ENCODE results near the gene RBBP8NL.

The RBBP8NL gene

DNA sequence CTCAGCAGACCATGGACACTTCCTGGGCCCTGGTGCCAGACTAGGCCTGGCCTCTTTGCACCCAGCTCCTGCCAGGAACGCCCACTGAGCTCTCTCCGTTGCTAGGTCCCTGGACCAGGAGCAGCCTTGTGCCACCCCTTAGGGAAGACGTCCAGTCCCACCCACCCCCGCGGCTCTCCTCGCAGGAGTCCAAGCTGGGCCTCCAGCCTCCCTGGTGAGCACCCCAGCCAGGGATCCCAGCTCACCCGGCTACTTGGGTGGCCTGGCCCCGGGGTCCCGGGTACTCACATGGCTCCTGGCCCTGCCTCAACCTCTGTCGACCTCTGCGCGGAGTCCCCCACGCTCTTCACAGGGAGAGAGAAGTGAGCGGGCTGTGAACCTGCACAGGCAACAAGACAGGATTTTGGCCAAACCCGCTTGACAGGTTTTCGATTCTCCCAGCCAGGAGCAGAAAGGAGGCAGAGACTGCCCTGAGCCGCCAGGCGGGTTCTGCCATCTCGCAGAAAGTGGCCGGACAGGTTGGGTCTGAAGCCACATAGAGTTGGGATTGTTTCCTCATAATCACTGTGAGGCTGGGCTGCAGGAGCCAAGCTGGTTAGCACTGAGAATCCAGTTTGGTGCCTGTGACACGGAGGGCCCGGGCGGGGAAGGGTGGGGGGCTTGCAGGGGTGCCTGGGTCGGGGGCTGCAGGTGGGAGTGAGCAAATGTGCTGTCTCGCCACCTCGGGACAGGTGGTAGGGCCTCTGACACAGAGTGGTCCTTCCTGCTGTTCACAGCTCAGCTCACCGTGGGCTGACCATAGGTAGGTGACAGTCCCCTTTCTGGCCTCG lies at the start of gene RBBP8NL:
RBBP8NL (minus strand) TSS at position 368 of the 830 bp plus-strand sequence. CDS start 7,892 bp downstream, outside the sequence.
- DNase-seq (ENCODE audit: low read depth): no peak

DNA sequence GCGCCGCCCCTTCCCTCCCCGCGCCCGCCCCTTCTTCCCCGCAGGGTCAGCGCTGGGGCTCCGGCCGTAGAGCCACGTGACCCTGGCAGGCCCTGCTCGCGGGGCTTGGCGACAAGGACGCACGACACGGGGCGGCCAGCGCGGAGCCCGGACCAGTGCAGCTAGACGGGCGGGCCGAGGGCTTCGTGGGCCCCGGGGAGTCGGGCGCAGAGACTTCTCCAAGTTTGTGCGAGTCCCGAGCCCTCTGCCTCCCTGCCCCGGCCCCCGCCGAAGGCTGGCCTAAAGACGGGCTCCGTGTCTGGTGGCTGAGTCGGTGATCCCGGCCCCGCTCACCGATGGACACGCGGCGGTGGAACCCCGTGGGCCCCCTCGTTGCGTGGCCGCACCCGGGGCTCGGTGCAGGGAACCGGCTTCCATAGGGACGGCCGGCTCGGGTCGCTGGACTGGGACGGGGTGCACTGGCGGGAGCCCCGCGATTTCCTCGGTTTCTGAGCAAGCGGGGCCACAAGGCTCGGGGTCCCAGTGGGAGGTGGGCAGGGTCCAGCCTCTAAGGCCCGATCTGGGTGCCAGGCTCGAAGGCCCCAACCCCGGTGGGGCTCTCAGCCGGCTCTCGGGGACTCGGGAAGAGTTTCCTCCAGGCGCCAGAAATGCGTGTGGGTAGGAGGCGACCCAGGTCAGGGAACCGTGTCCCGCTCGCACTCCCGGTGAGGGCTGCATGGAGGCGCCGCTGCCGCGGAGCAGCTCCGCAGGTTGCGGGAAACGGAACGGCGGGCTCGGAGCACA lies 48.9 kb upstream of the RBBP8NL start:
- DNase-seq (ENCODE audit: low read depth): no peak

DNA sequence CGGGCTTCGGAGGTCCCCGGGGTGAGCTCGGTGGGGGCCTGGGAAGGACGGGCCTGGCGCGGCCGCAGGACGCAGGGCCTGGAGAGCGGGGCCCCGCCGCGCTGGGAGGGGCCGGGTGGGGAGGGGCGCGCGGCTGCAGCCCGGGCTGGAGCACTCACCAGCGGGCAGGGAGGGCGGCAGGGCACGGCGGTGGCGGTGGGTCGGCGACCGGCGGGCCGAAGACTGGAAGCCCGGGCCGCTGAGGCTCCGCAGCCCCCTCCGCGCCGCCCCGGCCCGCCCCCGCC lies 48.4 kb upstream of the RBBP8NL start, which contains the start of gene GATA5:
GATA5 (minus strand) TSS at position 224 of the 284 bp plus-strand sequence. CDS start 474 bp downstream, outside the sequence.
- DNase-seq (ENCODE audit: low read depth): no peak

DNA sequence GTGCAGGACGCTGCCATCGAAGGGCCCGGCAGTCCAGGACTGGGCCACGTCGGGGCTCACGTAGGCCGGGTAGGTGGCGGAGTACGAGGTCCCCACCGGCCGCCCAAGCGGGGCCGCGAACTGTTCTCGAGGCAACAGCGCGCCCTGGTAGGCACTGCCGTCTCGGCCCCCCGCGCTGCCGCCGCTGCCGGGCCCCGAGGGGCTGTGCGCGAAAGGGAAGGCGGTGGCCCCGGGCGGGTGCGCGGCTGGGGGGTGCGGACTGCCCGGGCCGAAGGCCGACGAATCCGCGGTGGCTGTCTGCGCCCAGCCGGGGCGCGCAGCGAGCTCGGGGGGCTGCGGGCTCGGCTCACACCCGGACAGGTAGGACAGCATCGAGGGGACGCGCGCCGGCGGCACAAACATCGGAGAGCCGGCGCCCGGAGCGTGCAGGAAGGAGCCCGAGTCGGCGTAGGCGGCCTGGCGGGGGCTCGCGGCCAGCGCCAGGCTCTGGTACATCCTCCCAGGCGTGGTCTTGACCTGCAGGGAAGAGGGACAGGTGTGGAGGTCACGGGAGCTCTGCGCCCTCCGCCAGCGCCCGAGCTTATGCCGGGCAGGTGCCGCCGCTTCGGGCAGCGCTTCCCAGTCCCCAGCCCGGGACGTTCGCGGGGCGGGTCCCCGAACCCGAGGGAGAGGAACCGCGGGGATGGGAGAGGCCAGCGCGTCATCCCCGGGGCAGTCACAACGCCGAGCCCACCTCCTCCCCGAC lies 47.9 kb upstream of the RBBP8NL start:
- DNase-seq (ENCODE audit: low read depth): no peak

DNA sequence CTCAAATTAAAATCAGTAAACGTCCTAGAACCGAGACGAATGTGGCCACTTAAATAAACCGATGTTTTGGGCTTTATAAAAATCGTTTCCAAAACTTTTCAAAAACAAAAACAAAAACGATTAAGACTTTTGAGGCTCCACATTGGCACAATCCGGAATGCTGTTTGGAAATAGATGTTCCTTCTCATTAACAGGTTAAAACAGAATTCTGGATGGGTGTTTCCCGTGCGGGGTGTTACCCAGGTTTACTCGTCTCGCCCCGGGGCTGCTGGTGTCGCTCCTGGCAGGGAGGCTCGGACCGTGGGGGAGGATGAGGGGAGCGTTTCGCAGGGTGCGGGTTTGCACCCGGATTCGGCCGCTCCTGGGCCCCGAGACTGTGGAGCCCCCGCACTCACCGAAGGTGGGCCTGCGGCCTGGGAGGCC lies 47.3 kb upstream of the RBBP8NL start:
- no peak for DNase-seq (ENCODE audit: low read depth)

GRCh38 chr20:62473717-62474603 lies 46.6 kb upstream of the RBBP8NL start:
- DNase-seq (ENCODE audit: low read depth): no peak

GRCh38 chr20:62472941-62473585 lies 45.7 kb upstream of the RBBP8NL start:
- no peak for DNase-seq (ENCODE audit: low read depth)

- no peak for DNase-seq (ENCODE audit: low read depth)
These were observed 45.0 kb upstream of the RBBP8NL start for GRCh38 chr20:62472138-62472940.

DNA sequence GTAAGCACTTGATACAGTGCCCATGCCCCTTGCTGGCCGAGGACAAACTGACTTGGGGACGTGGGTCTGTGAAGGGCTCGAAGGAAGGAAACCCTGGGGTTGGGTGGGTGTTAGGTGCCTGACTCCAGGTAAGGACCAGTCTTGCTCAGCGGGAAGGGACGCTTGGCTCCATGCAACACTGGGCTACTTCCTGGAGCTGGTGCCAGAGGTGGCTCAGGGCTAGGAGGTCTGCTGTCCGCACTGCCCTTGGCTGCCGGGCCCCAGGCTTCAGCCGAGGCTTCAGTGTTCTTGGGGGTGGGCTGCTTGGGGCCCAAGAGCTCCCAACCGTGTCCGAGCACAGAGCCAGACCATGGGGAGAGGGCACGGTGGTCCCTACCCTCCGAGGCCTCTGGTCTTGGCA lies 43.1 kb upstream of the RBBP8NL start:
- DNase-seq (ENCODE audit: low read depth): no peak

- DNase-seq (ENCODE audit: low read depth): no peak
These were observed 42.7 kb upstream of the RBBP8NL start for GRCh38 chr20:62470001-62470400.

- no peak for DNase-seq (ENCODE audit: low read depth)
These were observed 42.0 kb upstream of the RBBP8NL start for GRCh38 chr20:62469352-62469751.

DNA sequence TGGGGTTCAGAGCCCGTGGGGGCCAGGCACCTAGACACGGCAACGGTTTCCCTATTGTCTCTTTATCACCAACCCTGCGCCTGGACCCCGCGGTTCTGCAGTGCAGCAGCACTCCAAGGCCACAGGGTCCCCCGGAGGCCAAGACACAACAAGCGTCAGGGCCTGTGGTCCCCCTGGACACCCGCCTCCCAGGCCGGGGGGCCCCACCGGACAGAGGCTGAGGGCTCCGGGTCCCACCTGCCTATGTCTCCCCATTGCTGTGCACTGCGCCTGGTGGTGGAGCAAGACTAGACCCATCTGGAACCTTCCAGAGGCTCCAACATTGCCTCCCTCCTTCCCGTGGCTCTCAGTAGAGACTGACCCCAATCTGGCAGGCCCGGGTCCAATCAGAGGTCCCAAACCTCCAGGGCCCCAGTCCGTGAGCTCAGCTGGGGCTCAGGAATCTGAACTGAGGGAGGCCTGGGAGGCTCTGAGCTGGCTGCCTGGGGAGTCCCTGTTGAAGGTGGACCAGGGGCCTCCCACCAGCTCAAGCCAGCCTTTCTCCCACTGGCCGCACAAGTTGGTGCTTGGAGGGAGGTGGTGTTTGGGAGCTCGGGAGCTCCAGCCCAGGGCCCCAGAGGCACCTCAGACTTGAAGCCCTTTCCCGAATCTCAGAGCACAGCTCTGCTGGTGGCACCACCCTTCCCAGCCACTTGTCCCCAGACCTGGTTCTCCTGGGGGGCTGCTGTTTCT lies 39.6 kb upstream of the RBBP8NL start:
- DNase-seq (ENCODE audit: low read depth): no peak

GRCh38 chr20:62466072-62466760 lies 38.9 kb upstream of the RBBP8NL start:
- DNase-seq (ENCODE audit: low read depth): no peak

- DNase-seq (ENCODE audit: low read depth): no peak
These were observed 37.7 kb upstream of the RBBP8NL start for GRCh38 chr20:62464990-62465389.

GRCh38 chr20:62464425-62464770 lies 37.1 kb upstream of the RBBP8NL start:
- DNase-seq (ENCODE audit: low read depth): no peak

- no peak for DNase-seq (ENCODE audit: low read depth)
These were observed 36.5 kb upstream of the RBBP8NL start for GRCh38 chr20:62463651-62464424.

GRCh38 chr20:62462976-62463592 lies 35.7 kb upstream of the RBBP8NL start:
- no peak for DNase-seq (ENCODE audit: low read depth)

DNA sequence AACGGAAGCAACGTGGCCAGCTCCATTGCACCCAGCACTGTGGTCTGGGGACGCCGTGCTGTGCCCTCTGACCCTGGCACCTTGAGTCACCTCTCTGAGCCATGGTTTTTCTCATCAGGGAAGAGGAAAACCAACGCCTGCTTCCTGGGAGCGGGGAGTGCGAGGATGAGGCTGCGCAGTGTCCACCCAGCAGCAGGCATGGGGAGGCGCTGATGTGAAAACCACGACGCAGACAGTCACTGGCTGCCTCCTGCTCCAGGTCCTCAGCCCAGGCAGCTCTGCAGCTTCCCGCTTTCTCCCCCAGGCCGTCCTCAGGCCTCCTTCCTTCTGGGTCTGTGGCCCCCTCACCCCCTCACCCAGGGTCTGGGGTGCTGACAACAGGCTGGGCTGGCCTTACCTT lies 34.5 kb upstream of the RBBP8NL start:
- DNase-seq (ENCODE audit: low read depth): no peak

Data from fibroblast of gingiva (primary cell).